Measurements from ENCODE around the gene LPGAT1.

GRCh38 chr1:211730347-211730746, 100.2 kb downstream of the LPGAT1 start:
- no peak for TF ChIP-seq POLR2AphosphoS5 (IDR thresholded peaks at IDR 0.05; ENCODE audit: low read depth, low read length)
- no peak for TF ChIP-seq POLR2A (IDR thresholded peaks at IDR 0.05; ENCODE audit: low read depth, low read length)
- TF ChIP-seq TAF1 (IDR thresholded peaks at IDR 0.05; ENCODE audit: low read depth, low read length), result no peak
- TF ChIP-seq SPI1 (IDR thresholded peaks at IDR 0.05; ENCODE audit: low read depth, low read length), result no peak
- TF ChIP-seq PAX5 (IDR thresholded peaks at IDR 0.05; ENCODE audit: insufficient read depth, low read length, severe bottlenecking), result no peak
- no peak for TF ChIP-seq POU2F2 (IDR thresholded peaks at IDR 0.05; ENCODE audit: low read depth, low read length)

All from GM12891 (cell line).